ENCODE data around the gene C3orf18. TPM values are rescaled to one million over a fixed set of nuclear protein-coding genes. Genes with fewer than 3 reads are reported as not detected.

C3orf18 gene
- total and polyA plus RNA-seq, 10 of the 15 experiments (the other 5 are each of a cell fraction or from before 2014, with no cell fraction given), result 0.06 to 3.2 (median 0.66) TPM

DNA sequence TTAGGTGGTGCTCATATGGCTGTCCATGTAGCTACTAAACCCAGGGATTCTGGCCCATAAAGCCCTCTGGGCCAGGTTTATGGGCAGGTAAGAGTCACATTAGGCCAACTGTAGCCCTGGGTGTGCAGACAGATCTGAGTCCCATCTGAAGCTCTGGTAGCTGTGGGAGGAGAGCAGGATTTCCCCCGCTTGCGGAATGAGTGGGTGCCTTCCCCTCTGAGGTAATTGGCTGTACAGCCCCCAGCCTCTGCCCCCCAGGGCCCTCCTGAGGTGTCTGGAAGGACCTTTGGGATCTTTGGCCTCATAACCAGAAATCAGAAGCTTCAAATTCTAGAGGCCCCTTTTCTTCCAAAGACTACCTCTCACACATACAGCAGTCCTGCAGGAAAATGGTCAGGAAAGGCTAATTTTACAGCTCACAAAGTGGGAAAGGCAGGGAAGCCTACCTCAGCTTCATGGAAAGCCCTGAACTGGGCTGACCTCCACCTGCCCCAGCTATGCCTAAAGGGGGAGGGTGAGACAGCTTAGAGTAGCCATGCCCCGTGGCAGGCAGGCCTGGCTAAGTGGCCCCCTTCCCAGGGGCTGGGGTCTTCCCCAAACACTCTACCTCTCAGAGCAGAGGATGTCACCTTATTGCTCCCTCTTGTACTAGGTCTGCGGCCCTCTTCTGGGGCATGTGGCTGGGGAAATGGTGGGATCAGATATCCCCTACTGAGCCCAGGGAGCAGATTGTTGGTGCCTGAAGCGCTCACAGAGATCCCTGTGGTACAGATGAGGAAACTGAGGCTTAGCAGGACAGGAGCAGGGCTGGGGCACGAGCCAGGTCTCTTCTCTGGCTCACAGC, 18.6 kb upstream of the C3orf18 start (continued):
- TF ChIP-seq RAD51 (IDR thresholded peaks at IDR 0.05) (no peak), SMAD5 (IDR thresholded peaks at IDR 0.05; ENCODE audit: low read depth) (no peak), TCF3 (IDR thresholded peaks at IDR 0.05; ENCODE audit: borderline replicate concordance, insufficient read depth, low read depth, low read length) (no peak), NR2C2 (IDR thresholded peaks at IDR 0.05; ENCODE audit: borderline replicate concordance, control insufficient read depth, insufficient read length, low read depth) (no peak), EZH2 (IDR thresholded peaks at IDR 0.05; ENCODE audit: borderline replicate concordance, control insufficient read depth, low read depth, low read length) (no peak), CBFB (IDR thresholded peaks at IDR 0.05; ENCODE audit: low read depth) (no peak), MTA2 (IDR thresholded peaks at IDR 0.05; ENCODE audit: low read depth) (no peak), RUNX3 (IDR thresholded peaks at IDR 0.05; ENCODE audit: low read length) (peak; percentile 50; the same call in 1 of the 2 replicates), CREM (IDR thresholded peaks at IDR 0.05; ENCODE audit: low read depth) (no peak; the same call in 1 of the 2 replicates), CREB1 (IDR thresholded peaks at IDR 0.05; ENCODE audit: low read depth) (no peak)
- TF ChIP-seq, protein P1, sequence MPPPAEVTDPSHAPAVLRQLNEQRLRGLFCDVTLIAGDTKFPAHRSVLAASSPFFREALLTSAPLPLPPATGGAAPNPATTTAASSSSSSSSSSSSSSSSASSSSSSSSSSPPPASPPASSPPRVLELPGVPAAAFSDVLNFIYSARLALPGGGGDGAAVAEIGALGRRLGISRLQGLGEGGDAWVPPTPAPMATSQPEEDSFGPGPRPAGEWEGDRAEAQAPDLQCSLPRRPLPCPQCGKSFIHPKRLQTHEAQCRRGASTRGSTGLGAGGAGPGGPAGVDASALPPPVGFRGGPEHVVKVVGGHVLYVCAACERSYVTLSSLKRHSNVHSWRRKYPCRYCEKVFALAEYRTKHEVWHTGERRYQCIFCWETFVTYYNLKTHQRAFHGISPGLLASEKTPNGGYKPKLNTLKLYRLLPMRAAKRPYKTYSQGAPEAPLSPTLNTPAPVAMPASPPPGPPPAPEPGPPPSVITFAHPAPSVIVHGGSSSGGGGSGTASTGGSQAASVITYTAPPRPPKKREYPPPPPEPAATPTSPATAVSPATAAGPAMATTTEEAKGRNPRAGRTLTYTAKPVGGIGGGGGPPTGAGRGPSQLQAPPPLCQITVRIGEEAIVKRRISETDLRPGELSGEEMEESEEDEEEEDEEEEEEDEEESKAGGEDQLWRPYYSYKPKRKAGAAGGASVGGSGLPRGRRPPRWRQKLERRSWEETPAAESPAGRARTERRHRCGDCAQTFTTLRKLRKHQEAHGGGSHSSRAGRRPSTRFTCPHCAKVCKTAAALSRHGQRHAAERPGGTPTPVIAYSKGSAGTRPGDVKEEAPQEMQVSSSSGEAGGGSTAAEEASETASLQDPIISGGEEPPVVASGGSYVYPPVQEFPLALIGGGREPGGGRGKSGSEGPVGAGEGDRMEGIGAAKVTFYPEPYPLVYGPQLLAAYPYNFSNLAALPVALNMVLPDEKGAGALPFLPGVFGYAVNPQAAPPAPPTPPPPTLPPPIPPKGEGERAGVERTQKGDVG (CRISPR knock-in tag; IDR thresholded peaks at IDR 0.05), result no peak
- TF ChIP-seq, protein P2, sequence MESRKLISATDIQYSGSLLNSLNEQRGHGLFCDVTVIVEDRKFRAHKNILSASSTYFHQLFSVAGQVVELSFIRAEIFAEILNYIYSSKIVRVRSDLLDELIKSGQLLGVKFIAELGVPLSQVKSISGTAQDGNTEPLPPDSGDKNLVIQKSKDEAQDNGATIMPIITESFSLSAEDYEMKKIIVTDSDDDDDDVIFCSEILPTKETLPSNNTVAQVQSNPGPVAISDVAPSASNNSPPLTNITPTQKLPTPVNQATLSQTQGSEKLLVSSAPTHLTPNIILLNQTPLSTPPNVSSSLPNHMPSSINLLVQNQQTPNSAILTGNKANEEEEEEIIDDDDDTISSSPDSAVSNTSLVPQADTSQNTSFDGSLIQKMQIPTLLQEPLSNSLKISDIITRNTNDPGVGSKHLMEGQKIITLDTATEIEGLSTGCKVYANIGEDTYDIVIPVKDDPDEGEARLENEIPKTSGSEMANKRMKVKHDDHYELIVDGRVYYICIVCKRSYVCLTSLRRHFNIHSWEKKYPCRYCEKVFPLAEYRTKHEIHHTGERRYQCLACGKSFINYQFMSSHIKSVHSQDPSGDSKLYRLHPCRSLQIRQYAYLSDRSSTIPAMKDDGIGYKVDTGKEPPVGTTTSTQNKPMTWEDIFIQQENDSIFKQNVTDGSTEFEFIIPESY (IDR thresholded peaks at IDR 0.05), result no peak
